MM.1S (cell line): Measurements from ENCODE around the gene HAGHL.

ENCODE experiments used
- CTCF ChIP-seq: fragments of 300-600 bp; sonication (generic); IDR thresholded peaks from 2 replicates; pipeline ENCODE4 v1.5.1; 2016; ENCODE audit warnings: antibody characterized with exemption, low read length, mixed read lengths
- EZH2phosphoT487 ChIP-seq: fragments of 300-600 bp; sonication (generic); IDR thresholded peaks from 2 replicates; pipeline ENCODE4 v1.6.1; 2018; ENCODE audit warnings: antibody characterized with exemption, low read length

GRCh38 chr16:705431-706188 is 21.3 kb upstream of the HAGHL start, which contains the start of gene FBXL16:
- TF ChIP-seq CTCF (no peak), EZH2phosphoT487 (no peak)
